Stomach (tissue), 4 donors: Measurements from ENCODE around the gene TEX30.

ENCODE experiments used
- CTCF ChIP-seq, 7 experiments: fragments of 450-650 bp in 4 of 7; fragments of 200-600 bp in 3 of 7; sonication (generic) in 3 of 7; IDR thresholded peaks; one replicate each; pipeline ENCODE4 v1.5.1; 2016 to 2019; ENCODE audit warnings: antibody characterized with exemption in 7 of 7, control low read depth in 2 of 7, mild to moderate bottlenecking in 1 of 7
- EP300 ChIP-seq: sonication (generic); formaldehyde crosslinking; IDR thresholded peaks from one replicate; pipeline ENCODE4 v1.6.1; 2017; ENCODE audit warnings: antibody characterized with exemption
- POLR2A ChIP-seq, 4 donors: fragments of 450-650 bp; IDR thresholded peaks; one replicate each; pipeline ENCODE4 v1.6.1; 2016; ENCODE audit warnings: antibody characterized with exemption in 4 of 4, control low read depth in 2 of 4, mild to moderate bottlenecking in 1 of 4, moderate library complexity in 1 of 4
- POLR2AphosphoS5 ChIP-seq, 3 donors: sonication (generic); formaldehyde crosslinking; IDR thresholded peaks; one replicate each; pipeline ENCODE4 v1.6.1; 2016; ENCODE audit warnings: antibody characterized with exemption in 3 of 3

GRCh38 chr13:102812611-102813287 lies 39.2 kb upstream of the TEX30 start:
- no peak for TF ChIP-seq CTCF (IDR thresholded peaks at IDR 0.05)
- TF ChIP-seq POLR2AphosphoS5 (IDR thresholded peaks at IDR 0.05): no peak
- no peak for TF ChIP-seq POLR2A (IDR thresholded peaks at IDR 0.05)
- TF ChIP-seq EP300: no peak
